HEK293 (cell line): ENCODE data around the gene EXOG.

Source experiments
- HOXD13 ChIP-seq: sonication (generic); formaldehyde crosslinking; IDR thresholded peaks from 2 replicates; pipeline ENCODE4 v1.8.0; 2022; ENCODE audit warnings: missing genetic modification reagents, borderline replicate concordance
- KLF16 ChIP-seq: fragments of 450-650 bp; formaldehyde crosslinking; IDR thresholded peaks from 2 replicates; pipeline ENCODE4 v1.5.1; 2017; ENCODE audit warnings: missing biosample characterization, missing genetic modification characterization
- MYNN ChIP-seq: fragments of 450-650 bp; formaldehyde crosslinking; IDR thresholded peaks from 2 replicates; pipeline ENCODE4 v1.5.1; 2016; ENCODE audit warnings: missing biosample characterization, missing genetic modification characterization, borderline replicate concordance
- YY1 ChIP-seq: fragments of 450-650 bp; formaldehyde crosslinking; IDR thresholded peaks from 2 replicates; pipeline ENCODE4 v1.5.1; 2018; ENCODE audit warnings: missing biosample characterization, missing genetic modification characterization
- ZBTB21 ChIP-seq: fragments of 450-650 bp; formaldehyde crosslinking; IDR thresholded peaks from 2 replicates; pipeline ENCODE4 v1.5.1; 2017; ENCODE audit warnings: missing biosample characterization, missing genetic modification characterization
- ZEB2 ChIP-seq: fragments of 450-650 bp; formaldehyde crosslinking; IDR thresholded peaks from 2 replicates; pipeline ENCODE4 v1.5.1; 2016; ENCODE audit warnings: missing biosample characterization, missing genetic modification characterization
- ZNF473 ChIP-seq: fragments of 450-650 bp; formaldehyde crosslinking; IDR thresholded peaks from 2 replicates; pipeline ENCODE4 v1.5.1; 2017; ENCODE audit warnings: missing biosample characterization, missing genetic modification characterization
- ZNF48 ChIP-seq: fragments of 450-650 bp; formaldehyde crosslinking; IDR thresholded peaks from 2 replicates; pipeline ENCODE4 v1.5.1; 2016; ENCODE audit warnings: missing biosample characterization, missing genetic modification characterization
- ZNF548 ChIP-seq: fragments of 450-650 bp; formaldehyde crosslinking; IDR thresholded peaks from 2 replicates; pipeline ENCODE4 v1.5.1; 2016; ENCODE audit warnings: missing biosample characterization, missing genetic modification characterization
- TF ChIP-seq, protein P1 (sequence below): fragments of 450-650 bp; formaldehyde crosslinking; IDR thresholded peaks from 2 replicates; pipeline ENCODE4 v1.5.1; 2016; ENCODE audit warnings: missing biosample characterization, missing genetic modification characterization
- TF ChIP-seq, protein P2 (sequence below): fragments of 450-650 bp; formaldehyde crosslinking; IDR thresholded peaks from 2 replicates; pipeline ENCODE4 v1.5.1; 2016; ENCODE audit warnings: missing biosample characterization, missing genetic modification characterization
- TF ChIP-seq, protein P3 (sequence below): fragments of 450-650 bp; formaldehyde crosslinking; IDR thresholded peaks from 2 replicates; pipeline ENCODE4 v1.5.1; 2016; ENCODE audit warnings: missing biosample characterization, missing genetic modification characterization, borderline replicate concordance
- TF ChIP-seq, protein P4 (sequence below): fragments of 450-650 bp; formaldehyde crosslinking; IDR thresholded peaks from 2 replicates; pipeline ENCODE4 v1.5.1; 2016; ENCODE audit warnings: missing biosample characterization, missing genetic modification characterization
- TF ChIP-seq, protein P5 (sequence below): fragments of 450-650 bp; formaldehyde crosslinking; IDR thresholded peaks from 2 replicates; pipeline ENCODE4 v1.5.1; 2016; ENCODE audit warnings: missing biosample characterization, missing genetic modification characterization

DNA sequence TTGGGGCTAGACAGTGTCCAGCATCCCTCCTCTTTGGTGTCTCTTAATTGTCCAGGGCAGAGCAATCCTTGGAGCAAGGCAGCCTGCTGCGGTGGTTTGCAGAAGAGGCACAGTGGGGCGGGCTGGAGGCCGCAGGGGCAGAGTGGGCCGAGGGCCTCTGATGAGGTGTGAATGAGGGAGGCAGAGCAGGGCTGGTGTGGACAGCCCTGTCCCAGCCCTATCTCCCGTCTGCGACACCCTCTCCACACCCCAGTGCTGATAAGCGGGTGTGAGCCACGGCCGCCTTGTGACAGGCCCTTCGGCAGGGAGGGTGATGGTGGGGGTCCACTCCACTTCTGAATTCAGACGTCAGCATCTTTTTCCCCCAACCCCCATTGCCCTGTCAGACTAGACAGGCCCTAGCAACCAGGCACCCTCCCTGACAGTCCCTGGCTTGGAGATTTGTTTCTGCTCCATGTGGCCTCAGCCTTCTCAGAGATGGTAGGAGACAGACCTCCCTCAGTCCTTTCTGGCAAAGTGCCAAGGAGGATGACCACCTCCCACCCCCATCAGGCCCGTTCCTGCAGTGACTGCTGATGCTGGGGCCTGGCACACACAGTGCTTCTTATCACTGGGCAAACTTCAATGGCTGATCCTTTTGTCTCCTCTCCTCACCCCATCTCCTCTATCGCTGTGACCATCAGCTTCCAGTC lies 37.3 kb downstream of the EXOG start:
- TF ChIP-seq, protein P1, sequence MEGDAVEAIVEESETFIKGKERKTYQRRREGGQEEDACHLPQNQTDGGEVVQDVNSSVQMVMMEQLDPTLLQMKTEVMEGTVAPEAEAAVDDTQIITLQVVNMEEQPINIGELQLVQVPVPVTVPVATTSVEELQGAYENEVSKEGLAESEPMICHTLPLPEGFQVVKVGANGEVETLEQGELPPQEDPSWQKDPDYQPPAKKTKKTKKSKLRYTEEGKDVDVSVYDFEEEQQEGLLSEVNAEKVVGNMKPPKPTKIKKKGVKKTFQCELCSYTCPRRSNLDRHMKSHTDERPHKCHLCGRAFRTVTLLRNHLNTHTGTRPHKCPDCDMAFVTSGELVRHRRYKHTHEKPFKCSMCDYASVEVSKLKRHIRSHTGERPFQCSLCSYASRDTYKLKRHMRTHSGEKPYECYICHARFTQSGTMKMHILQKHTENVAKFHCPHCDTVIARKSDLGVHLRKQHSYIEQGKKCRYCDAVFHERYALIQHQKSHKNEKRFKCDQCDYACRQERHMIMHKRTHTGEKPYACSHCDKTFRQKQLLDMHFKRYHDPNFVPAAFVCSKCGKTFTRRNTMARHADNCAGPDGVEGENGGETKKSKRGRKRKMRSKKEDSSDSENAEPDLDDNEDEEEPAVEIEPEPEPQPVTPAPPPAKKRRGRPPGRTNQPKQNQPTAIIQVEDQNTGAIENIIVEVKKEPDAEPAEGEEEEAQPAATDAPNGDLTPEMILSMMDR (tag by site-specific recombination), result no peak
- TF ChIP-seq ZNF548 (tag by site-specific recombination) (no peak), ZNF48 (tag by site-specific recombination) (no peak), HOXD13 (no peak), MYNN (tag by site-specific recombination) (no peak), ZNF473 (tag by site-specific recombination) (no peak), ZBTB21 (tag by site-specific recombination) (no peak), YY1 (tag by site-specific recombination) (no peak), KLF16 (tag by site-specific recombination) (no peak), ZEB2 (tag by site-specific recombination) (no peak)
- TF ChIP-seq, protein P2, sequence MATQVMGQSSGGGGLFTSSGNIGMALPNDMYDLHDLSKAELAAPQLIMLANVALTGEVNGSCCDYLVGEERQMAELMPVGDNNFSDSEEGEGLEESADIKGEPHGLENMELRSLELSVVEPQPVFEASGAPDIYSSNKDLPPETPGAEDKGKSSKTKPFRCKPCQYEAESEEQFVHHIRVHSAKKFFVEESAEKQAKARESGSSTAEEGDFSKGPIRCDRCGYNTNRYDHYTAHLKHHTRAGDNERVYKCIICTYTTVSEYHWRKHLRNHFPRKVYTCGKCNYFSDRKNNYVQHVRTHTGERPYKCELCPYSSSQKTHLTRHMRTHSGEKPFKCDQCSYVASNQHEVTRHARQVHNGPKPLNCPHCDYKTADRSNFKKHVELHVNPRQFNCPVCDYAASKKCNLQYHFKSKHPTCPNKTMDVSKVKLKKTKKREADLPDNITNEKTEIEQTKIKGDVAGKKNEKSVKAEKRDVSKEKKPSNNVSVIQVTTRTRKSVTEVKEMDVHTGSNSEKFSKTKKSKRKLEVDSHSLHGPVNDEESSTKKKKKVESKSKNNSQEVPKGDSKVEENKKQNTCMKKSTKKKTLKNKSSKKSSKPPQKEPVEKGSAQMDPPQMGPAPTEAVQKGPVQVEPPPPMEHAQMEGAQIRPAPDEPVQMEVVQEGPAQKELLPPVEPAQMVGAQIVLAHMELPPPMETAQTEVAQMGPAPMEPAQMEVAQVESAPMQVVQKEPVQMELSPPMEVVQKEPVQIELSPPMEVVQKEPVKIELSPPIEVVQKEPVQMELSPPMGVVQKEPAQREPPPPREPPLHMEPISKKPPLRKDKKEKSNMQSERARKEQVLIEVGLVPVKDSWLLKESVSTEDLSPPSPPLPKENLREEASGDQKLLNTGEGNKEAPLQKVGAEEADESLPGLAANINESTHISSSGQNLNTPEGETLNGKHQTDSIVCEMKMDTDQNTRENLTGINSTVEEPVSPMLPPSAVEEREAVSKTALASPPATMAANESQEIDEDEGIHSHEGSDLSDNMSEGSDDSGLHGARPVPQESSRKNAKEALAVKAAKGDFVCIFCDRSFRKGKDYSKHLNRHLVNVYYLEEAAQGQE (tag by site-specific recombination), result no peak
- TF ChIP-seq, protein P3, sequence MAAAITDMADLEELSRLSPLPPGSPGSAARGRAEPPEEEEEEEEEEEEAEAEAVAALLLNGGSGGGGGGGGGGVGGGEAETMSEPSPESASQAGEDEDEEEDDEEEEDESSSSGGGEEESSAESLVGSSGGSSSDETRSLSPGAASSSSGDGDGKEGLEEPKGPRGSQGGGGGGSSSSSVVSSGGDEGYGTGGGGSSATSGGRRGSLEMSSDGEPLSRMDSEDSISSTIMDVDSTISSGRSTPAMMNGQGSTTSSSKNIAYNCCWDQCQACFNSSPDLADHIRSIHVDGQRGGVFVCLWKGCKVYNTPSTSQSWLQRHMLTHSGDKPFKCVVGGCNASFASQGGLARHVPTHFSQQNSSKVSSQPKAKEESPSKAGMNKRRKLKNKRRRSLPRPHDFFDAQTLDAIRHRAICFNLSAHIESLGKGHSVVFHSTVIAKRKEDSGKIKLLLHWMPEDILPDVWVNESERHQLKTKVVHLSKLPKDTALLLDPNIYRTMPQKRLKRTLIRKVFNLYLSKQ (tag by site-specific recombination), result no peak
- TF ChIP-seq, protein P4, sequence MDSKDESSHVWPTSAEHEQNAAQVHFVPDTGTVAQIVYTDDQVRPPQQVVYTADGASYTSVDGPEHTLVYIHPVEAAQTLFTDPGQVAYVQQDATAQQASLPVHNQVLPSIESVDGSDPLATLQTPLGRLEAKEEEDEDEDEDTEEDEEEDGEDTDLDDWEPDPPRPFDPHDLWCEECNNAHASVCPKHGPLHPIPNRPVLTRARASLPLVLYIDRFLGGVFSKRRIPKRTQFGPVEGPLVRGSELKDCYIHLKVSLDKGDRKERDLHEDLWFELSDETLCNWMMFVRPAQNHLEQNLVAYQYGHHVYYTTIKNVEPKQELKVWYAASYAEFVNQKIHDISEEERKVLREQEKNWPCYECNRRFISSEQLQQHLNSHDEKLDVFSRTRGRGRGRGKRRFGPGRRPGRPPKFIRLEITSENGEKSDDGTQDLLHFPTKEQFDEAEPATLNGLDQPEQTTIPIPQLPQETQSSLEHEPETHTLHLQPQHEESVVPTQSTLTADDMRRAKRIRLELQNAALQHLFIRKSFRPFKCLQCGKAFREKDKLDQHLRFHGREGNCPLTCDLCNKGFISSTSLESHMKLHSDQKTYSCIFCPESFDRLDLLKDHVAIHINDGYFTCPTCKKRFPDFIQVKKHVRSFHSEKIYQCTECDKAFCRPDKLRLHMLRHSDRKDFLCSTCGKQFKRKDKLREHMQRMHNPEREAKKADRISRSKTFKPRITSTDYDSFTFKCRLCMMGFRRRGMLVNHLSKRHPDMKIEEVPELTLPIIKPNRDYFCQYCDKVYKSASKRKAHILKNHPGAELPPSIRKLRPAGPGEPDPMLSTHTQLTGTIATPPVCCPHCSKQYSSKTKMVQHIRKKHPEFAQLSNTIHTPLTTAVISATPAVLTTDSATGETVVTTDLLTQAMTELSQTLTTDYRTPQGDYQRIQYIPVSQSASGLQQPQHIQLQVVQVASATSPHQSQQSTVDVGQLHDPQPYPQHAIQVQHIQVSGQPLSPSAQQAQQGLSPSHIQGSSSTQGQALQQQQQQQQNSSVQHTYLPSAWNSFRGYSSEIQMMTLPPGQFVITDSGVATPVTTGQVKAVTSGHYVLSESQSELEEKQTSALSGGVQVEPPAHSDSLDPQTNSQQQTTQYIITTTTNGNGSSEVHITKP, result no peak
- TF ChIP-seq, protein P5, sequence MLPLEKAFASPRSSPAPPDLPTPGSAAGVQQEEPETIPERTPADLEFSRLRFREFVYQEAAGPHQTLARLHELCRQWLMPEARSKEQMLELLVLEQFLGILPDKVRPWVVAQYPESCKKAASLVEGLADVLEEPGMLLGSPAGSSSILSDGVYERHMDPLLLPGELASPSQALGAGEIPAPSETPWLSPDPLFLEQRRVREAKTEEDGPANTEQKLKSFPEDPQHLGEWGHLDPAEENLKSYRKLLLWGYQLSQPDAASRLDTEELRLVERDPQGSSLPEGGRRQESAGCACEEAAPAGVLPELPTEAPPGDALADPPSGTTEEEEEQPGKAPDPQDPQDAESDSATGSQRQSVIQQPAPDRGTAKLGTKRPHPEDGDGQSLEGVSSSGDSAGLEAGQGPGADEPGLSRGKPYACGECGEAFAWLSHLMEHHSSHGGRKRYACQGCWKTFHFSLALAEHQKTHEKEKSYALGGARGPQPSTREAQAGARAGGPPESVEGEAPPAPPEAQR (tag by site-specific recombination), result no peak
